Measurements from ENCODE around the gene KIFC3.

GRCh38 chr16:57714047-57714446 is 88.2 kb downstream of the KIFC3 start:
- no peak for TF ChIP-seq RAD21 (IDR thresholded peaks at IDR 0.05 in 1 of 2, conservative IDR thresholded peaks at IDR 0.05 in 1 of 2; ENCODE audit: low read depth in 2 of 2, low read length in 2 of 2)
- no peak for TF ChIP-seq CTCF (IDR thresholded peaks at IDR 0.05; ENCODE audit: control extremely low read depth in 1 of 3, insufficient read depth in 1 of 3, low read depth in 1 of 3, low read length in 3 of 3)
- TF ChIP-seq CEBPB (IDR thresholded peaks at IDR 0.05; ENCODE audit: low read depth, low read length), result no peak
- TF ChIP-seq NRF1 (IDR thresholded peaks at IDR 0.05; ENCODE audit: low read depth, low read length), result no peak
- TF ChIP-seq HDAC6 (IDR thresholded peaks at IDR 0.05; ENCODE audit: low read depth, low read length), result no peak
- TF ChIP-seq YY1 (IDR thresholded peaks at IDR 0.05; ENCODE audit: low read depth, low read length), result no peak
- no peak for TF ChIP-seq SUZ12 (IDR thresholded peaks at IDR 0.05; ENCODE audit: low read length)
- TF ChIP-seq POLR2A (IDR thresholded peaks at IDR 0.05; ENCODE audit: control extremely low read depth in 1 of 2, low read depth in 2 of 2, low read length in 2 of 2), result no peak
- TF ChIP-seq SP4 (IDR thresholded peaks at IDR 0.05; ENCODE audit: low read length), result no peak
- no peak for TF ChIP-seq JUND (IDR thresholded peaks at IDR 0.05; ENCODE audit: low read length)
- TF ChIP-seq SP1 (IDR thresholded peaks at IDR 0.05; ENCODE audit: low read depth, low read length), result no peak
- TF ChIP-seq SAP30 (IDR thresholded peaks at IDR 0.05; ENCODE audit: insufficient read depth, insufficient replicate concordance, low read length), result no peak
